ENCODE measurements around the gene ANKRD28.

DNA sequence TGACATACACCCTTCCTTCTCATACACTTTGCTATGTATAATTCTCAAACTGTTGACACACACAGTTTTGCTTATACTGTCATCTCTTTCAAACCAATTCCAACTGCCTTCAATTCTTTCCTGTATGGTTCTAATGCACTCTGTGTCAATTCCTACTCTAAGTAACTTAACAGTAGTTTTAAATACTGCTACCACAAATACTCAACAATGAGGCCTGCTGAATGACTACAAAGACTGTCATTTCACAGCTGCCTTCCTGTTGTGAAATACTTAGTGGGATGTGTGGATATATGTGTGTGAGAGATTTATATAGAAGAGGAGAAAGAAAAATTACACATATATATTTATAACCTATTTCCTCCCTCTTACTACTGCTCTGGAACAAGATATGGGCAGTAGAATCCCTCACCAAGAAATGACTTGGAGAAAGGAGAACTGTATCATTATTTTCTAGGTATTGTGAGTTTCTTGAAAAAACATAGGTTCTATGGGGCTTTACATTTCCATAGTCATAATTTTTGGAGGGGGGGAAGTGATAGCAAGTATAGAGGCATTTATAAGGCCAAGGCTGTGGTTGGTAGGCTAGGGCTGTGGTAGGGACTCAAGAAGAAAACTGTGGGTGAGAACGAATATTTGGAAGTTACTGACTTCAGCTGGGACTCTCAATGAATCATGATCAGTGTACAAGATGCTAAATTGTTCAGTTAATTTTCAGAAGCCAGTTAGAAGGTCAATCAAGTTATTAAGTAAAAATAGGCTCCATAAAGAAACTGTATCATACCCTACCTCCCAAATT, 88.7 kb downstream of the ANKRD28 start:
- TF ChIP-seq, protein P1, sequence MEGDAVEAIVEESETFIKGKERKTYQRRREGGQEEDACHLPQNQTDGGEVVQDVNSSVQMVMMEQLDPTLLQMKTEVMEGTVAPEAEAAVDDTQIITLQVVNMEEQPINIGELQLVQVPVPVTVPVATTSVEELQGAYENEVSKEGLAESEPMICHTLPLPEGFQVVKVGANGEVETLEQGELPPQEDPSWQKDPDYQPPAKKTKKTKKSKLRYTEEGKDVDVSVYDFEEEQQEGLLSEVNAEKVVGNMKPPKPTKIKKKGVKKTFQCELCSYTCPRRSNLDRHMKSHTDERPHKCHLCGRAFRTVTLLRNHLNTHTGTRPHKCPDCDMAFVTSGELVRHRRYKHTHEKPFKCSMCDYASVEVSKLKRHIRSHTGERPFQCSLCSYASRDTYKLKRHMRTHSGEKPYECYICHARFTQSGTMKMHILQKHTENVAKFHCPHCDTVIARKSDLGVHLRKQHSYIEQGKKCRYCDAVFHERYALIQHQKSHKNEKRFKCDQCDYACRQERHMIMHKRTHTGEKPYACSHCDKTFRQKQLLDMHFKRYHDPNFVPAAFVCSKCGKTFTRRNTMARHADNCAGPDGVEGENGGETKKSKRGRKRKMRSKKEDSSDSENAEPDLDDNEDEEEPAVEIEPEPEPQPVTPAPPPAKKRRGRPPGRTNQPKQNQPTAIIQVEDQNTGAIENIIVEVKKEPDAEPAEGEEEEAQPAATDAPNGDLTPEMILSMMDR (IDR thresholded peaks at IDR 0.05), result no peak
- no peak for TF ChIP-seq POLR2A (IDR thresholded peaks at IDR 0.05)
